Skeletal muscle cell (primary cell): ENCODE data around the gene FOXD2.
A peak's percentile ranks its signal among the peaks of the same experiment; 100 is the strongest.

Source experiments
- DNase-seq: peaks from one replicate; pipeline ENCODE4 v3.0.0-alpha.2; 2010; ENCODE audit warnings: low read depth
- H3K4me3 ChIP-seq: 2 replicates; pipeline ENCODE4 v1.5.1; 2011; ENCODE audit warnings: low read depth, mild to moderate bottlenecking, control low read depth, low read length, moderate library complexity

Gene FOXD2

GRCh38 chr1:47438165-47439016 is 547 bp downstream of the FOXD2 start:
- H3K4me3 ChIP-seq: peak overlapping the region; percentile 68
- no peak for DNase-seq

GRCh38 chr1:47439017-47439818 is 1.4 kb downstream of the FOXD2 start:
- H3K4me3 ChIP-seq: no peak overlapping the region
- DNase-seq: no peak

GRCh38 chr1:47439819-47440598 is 2.2 kb downstream of the FOXD2 start:
- H3K4me3 ChIP-seq: no peak overlapping the region
- DNase-seq: no peak

GRCh38 chr1:47440599-47441081 is 2.8 kb downstream of the FOXD2 start:
- no peak for DNase-seq
- no peak overlapping the region for H3K4me3 ChIP-seq

- no peak for DNase-seq
- no peak overlapping the region for H3K4me3 ChIP-seq
These were observed 3.7 kb downstream of the FOXD2 start for GRCh38 chr1:47441450-47442106.

- H3K4me3 ChIP-seq: no peak overlapping the region
- DNase-seq: no peak
These were observed 4.4 kb downstream of the FOXD2 start for GRCh38 chr1:47442202-47442601.

- no peak overlapping the region for H3K4me3 ChIP-seq
- DNase-seq: no peak
These were observed 5.1 kb downstream of the FOXD2 start for GRCh38 chr1:47442842-47443529.

GRCh38 chr1:47443530-47444296 is 5.9 kb downstream of the FOXD2 start:
- H3K4me3 ChIP-seq: no peak overlapping the region
- no peak for DNase-seq

- no peak overlapping the region for H3K4me3 ChIP-seq
- no peak for DNase-seq
These were observed 6.4 kb downstream of the FOXD2 start for GRCh38 chr1:47444297-47444561.

- H3K4me3 ChIP-seq: peak overlapping the region; percentile 14
- no peak for DNase-seq
These were observed 7.0 kb downstream of the FOXD2 start for GRCh38 chr1:47444562-47445465.

GRCh38 chr1:47445823-47446550 is 8.1 kb downstream of the FOXD2 start:
- DNase-seq: no peak
- H3K4me3 ChIP-seq: no peak overlapping the region

GRCh38 chr1:47448462-47449222 is 10.8 kb downstream of the FOXD2 start:
- H3K4me3 ChIP-seq: no peak overlapping the region
- no peak for DNase-seq

- no peak for DNase-seq
- no peak overlapping the region for H3K4me3 ChIP-seq
These were observed 12.1 kb downstream of the FOXD2 start for GRCh38 chr1:47449822-47450552.

- H3K4me3 ChIP-seq: no peak overlapping the region
- DNase-seq: no peak
These were observed 12.8 kb downstream of the FOXD2 start for GRCh38 chr1:47450606-47451005.

GRCh38 chr1:47452426-47452825 is 14.6 kb downstream of the FOXD2 start:
- no peak overlapping the region for H3K4me3 ChIP-seq
- DNase-seq: no peak
